HG03060 (cell line): ENCODE measurements around the gene NXN.
"Not testable (repeated sequence)": the region's sequence is repeated elsewhere in the genome, so short reads cannot be mapped to it uniquely, and the experiment has no call there.

Experiments used
- ATAC-seq: cut with Tn5 transposase; IDR thresholded peaks from one replicate; pipeline ENCODE4 v1.9.1; 2021; ENCODE audit warnings: low read depth, moderate number of reproducible peaks; ENCODE audit not compliant: unreplicated experiment

NXN gene

DNA sequence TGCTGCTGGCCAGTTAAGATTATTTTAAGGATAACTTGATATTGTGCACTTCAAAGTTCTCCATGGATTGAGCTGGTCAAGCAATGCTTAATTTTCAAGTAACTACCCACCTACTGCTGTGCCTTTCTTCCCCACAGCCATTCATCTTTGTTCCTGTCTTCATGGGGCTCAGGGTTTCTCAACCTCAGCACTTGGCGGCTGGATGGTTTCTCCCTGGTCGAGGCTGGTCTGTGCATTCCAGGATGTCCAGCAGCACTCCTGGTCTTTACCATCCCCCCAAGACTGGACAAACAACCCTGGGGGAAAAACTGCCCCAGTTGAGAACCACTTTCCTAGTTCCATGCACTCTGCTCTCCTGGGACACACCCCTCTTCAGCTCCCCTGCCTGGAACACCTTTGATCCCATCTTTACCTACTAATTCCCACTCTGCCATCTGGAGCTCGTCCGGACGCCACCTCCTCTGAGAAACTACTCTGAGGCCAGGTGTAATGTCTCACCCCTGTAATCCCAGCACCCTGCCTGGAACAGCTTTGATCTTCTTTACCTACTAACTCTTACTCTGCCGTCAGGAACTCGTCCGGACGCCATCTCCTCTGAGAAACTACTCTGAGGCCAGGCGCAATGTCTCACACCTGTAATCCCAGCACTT is 81.5 kb downstream of the NXN start:
- ATAC-seq, result no peak

DNA sequence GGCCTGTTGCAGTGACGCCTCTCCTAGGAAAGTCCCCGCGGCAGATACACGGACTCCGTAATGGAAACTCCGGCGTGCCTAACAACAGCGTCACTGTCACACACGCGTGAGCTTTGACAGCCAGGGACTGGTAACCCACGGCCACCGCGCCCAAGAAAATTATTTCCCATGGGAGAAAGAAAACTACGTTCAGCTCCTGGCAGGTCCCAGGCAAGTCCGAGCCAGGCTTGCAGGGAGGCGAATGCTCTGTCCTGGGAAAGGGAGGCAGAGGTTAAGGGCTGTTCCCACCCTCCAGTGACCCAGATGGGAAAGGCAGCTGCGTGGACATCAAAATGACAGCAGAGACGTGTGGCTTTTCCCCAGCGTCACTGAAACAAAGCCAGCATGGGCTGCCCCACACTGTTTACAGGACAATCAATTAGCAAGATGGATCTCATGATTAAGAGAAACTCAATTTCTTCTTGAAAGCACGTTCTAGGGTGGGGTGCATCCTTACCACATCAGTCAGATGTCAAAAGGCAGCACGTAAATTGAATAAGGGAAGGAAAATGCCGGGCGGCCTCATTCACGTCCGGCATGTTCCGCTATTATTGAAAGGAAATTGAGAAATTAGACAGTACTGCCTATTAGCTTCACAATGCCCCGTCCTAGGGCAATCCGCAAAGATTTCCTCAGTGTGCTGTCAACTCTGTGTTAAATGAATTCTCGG is 82.5 kb downstream of the NXN start:
- ATAC-seq, result no peak

DNA sequence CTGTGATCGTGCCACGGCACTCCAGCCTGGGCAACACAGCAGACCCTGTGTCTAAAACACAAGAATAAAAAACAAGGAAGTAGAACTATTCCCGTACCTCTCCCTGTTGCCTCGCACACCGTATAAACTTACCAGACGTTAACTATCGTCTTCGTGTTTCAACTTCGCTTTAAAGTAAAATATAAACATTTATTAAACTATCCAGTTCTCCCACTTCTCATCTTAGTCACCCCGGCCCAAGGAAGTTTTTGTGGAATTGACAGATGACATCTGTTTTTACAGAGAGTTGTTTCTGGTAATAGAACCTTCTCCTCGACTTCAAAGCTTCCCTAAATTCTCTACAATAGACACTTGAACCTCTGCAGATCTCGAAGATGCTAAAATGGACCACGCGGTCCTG is 83.1 kb downstream of the NXN start:
- no peak for ATAC-seq

DNA sequence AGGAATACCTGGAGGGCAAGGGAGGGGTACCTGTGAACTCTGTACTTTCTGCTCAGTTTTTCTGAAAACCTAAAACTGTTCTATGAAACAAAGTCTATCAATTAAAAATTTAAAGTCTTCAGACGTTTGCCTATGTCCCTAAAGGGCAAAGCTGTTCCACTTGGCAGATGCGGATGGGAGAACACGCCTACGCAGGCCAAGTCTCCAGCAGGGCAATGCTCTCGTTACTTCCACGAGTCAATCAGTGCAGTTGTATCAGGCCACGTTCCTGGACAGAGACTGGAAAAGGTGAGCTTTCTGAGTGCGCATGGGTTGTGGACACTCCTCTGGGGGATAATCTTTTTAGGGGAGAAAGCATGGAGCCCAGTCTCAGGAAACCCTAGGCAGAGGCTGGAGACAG is 86.6 kb downstream of the NXN start:
- ATAC-seq, result no peak

DNA sequence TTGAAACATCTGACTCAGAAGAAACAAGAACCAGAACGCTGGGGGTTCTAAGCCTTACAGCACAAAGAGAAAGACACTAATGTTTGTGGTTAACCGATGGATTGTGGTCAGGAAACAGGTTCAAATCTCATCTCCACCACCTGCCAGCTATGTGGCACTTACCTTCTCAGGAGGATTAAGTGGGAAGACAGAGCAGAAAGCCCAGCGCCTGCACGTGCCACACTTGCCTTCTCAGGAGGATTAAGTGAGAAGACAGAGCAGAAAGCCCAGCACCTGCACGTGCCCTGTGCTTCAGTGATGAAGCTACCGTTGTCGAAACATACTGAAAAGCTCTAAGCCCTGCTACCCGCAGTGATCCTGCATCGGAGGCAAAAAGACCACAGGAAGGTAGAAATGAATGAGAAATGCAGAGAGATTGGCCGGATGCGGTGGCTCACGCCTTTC is 90.6 kb downstream of the NXN start:
- ATAC-seq, result no peak

DNA sequence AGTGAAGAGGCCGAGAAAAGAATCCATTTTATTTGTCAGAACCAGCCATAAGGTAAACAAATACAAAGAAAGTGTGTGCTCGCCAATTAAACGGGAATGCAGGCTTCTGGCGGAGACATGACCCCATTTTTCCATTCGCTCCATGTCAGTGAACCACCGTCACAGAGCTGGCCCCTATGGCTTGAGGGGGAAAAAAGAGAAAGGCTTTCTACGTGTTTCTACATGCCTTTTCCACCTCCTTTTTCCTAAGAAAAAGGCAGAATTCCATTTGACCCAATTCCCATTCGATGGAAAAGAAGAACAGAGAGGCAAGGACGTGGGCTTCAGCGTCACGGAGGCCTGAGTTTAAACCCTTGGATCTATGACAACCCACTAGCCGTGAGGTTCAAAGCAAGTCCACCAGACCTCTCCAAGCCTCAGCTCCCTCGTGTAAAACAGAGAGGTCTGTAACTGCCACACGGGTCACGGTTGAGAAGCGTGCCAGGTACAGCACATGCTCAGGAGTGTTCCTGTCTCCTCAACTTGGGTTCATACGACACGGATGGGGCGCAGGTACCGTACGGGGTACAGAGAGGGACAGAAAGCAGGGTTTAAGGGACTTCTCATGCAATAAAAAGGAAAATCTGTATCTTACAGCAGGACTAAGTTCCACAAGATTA is 91.9 kb downstream of the NXN start:
- ATAC-seq, result no peak

DNA sequence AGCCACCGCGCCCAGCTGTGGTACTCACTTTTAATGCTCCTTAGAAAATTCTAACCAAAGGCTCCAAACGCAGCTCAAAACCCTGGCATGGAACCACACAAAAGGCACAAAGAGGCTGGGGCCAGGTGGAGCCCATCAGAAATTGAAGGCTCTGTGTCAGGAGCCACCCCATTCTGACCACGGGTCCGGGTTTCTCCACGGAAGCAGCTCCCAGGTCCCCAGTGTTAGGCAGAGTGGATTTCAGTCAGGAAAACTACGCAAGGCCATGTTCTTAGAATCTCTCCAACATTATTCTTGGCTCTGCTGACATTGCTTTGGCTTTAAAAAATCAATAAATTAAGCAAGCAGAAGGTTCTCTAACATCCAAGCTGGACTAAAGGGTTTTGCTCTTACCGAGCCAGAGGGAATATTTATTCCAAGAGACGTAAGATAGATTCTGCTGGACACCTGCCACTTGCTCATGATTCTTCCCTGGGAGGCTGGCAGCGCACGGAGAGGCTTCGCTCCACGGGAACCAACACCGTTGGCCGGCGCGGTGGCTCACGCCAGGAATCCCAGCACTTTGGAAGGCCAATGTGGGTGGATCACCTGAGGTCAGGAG is 93.5 kb downstream of the NXN start:
- no peak for ATAC-seq

DNA sequence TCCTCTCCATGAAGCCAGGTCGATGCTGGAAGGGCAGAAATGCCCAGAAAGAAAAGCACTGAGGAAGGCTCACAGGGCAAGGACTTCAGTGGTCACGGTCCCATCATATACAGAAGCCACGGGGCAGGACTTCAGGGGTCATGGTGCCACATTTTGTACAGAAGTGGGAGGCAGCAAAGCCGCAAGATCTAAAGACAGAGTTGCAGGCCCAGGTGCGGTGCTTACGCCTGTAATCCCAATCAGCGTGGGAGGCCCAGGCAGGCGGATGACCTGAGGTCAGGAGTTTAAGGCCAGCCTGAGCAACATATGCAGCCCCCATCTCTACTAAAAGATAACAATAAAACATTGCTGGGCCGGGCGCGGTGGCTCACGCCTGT is 96.0 kb downstream of the NXN start:
- ATAC-seq, result no peak

DNA sequence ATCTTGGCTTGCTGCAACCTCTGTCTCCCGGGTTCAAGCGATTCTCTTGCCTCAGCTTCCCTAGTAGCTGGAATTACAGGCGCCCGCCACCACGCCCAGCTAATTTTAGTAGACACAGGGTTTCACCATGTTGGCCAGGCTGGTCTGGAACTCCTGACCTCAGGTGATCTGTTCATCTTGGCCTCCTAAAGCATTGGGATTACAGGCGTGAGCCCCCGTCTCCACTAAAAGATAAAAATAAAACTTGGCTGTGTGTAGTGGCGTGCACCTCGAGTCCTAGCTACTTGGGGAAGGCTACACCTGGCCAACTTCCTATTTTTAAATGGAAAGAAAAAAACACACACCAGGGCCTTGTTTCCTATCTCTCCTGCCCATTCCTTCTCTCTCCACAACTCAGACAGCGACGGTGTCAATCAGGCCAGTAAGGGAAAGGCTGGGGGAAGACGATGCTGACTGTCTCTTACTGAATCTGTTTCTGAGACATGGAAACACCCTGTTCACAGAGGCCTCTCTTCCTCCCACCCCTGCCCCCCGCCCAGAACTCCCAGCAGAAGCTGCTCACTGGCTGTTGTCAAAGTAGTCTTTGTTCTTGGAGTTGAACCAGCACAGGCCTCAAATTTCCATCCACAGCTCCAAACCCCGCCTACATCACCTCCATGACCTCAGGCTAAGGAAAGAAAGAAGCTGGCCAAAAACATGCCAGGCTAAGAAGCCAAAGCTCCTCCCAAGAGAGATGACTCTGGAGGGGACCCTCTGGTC is 96.6 kb downstream of the NXN start:
- ATAC-seq, result no peak

DNA sequence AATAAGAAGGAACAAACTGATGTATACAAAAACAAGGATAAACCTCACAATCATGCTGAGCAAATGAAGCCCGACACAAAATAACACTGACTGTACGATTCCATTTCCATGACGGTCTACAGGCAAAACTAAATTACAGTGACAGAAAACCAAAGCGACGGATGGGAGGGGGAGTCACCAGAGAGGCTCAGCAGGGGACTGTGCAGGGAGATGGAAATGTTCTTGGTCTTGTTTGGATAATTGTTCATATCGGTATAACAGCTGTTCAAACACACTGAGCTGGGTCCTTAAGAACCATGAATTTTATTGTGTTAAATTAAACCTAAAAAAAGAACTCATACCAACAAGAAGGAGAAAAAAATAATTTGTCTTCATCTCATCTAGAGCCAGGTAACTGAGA is 97.8 kb downstream of the NXN start:
- no peak for ATAC-seq

DNA sequence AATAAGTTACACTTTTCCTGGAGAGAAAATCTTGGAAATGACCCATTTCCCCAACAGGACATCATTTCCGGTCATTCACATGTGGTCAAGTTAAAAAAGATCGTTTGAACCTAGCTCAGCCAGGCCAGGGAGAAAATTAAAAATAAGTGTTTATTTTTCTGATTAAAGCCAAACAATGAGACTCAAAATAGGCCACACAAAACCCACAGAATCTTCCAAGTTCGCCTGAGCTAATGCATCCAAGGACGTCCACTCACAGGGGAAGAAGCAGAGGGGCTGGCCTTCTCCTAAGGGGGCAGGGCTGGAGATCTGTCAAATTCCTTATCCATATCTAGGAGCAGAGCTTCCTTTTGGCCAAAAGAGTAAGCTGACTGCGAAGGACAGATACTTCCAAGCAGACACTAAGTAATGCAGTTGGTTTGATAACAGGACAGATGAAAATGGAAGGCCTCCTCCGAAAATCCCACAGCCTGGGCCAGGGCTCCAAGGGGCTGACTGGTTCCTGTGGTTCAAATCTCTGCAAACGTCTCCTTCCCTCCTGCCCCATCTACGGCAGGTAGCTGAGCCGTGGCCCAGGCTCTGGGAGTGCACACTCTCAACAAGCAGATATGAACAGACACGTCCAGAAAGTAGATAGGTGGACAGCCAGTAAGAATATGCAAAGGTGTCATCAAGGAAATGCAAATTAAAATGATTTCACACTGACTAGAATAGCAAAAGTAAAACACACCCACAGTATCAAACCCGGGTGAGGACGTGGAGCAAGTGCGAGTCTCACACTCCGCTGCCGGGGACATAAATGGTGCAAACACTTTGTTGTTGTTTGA is 98.9 kb downstream of the NXN start:
- no peak for ATAC-seq

DNA sequence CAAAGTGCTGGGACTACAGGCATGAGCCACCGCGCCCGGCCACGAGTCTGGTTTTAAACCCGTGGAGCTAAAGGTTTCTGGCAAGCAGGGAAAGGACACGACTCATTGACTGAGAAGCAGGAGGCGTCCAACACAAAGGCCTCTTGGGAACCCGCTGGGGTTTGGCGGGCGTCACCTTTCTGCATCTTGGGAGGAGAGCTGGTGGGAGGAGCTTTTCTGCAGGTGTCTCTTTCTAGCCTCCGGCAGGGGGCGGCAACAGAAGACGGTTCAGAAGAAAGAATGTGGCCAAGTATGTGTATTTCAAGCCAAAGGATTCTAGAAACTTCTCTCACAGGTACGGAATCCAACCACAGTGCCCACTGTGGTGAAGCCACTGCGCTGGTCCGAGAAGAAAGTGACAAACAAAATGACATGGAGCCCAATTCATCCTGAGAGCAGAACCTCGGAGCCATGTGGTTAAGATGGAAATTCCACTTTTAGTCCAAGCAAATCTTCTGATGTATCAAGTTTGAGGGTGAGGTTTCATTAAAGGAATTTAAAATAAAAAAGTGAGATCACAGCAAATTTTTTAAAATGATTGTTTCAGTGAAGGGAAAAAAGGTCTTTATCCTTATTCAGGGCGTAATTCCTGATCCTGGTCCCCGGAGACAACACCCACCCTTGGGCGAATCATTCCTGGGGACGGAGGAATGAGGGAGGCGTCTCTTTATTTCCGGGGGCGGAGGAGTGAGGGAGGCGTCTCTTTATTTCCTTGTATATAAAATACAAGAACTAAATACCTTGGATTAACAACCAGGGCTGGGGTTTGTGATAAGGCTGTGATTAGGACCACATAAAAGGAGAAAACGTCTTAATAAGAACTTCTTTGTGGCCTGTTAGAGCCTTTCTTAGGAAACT is 99.8 kb downstream of the NXN start:
- ATAC-seq, result no peak

DNA sequence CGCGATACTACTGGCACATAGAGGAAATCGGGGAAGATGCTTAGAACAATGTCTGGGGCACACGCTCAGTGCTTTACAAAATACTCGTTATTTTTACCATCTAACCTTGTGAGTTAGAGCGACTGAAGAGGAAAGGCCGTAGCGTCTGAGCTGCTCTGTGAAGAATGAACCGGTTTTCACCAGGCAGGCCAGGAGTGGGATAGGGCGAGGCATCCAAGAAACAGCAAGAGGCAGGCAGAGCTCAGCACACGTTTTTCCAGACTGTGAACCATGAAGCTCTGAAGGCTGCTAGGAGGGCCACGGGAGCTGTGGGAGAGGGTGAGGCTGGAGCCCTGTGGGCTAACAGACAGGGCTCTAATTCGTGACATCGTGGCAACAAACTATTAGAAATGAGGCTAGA is 101.9 kb downstream of the NXN start:
- ATAC-seq, result no peak

DNA sequence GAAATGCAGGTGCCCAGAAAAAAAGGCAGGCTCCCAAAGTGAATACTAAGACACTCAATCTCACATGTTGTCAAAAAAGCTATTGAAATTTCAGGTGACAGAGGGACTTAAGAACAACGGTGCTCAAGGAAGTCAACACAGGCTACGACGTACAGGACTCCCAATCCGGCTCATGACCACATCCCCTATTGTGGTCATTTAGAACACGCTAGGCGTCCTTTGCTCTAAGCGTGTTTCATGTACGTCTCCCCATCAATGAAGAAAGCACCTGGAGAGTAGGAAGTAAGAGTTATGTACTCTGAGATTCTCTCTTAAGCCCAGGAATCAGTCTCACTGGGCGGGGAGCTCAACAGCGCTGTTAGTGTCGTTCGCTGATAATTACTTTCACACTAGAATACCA is 103.3 kb downstream of the NXN start:
- no peak for ATAC-seq

DNA sequence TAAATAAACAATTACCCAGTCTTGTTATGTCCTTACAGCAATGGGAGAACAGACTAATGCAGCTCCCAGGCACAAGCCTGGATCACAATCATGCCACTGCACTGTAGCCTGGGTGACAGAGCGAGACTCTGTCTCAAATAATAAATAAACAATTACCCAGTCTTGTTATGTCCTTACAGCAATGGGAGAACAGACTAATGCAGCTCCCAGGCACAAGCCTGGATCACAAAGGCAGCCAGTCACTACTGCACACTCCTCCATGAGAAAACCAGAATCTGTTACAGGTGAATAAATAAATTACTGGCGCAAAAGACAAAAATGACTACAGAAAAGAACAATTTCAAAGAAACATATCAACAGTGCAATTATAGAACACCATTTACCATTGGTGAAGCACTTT is 105.0 kb downstream of the NXN start:
- ATAC-seq, result not testable (repeated sequence)

DNA sequence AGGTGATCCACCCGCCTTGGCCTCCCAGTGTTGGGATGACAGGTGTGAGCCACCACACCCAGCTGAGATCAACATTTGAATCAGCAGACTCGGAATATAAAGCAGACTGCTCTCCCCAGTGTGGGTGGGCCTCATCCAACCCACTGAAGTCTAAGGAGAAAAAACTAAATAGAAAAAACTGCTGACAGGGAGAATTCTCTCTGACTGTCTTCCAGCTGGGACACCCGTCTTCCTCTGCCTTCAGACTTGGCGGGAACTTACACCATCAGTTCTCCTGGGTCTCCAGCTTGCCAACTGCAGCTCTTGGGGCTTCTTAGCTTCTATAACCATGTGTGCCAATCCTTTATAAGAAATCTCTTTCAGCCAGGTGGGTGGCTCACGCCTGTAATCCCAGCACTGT is 106.7 kb downstream of the NXN start:
- ATAC-seq, result no peak

DNA sequence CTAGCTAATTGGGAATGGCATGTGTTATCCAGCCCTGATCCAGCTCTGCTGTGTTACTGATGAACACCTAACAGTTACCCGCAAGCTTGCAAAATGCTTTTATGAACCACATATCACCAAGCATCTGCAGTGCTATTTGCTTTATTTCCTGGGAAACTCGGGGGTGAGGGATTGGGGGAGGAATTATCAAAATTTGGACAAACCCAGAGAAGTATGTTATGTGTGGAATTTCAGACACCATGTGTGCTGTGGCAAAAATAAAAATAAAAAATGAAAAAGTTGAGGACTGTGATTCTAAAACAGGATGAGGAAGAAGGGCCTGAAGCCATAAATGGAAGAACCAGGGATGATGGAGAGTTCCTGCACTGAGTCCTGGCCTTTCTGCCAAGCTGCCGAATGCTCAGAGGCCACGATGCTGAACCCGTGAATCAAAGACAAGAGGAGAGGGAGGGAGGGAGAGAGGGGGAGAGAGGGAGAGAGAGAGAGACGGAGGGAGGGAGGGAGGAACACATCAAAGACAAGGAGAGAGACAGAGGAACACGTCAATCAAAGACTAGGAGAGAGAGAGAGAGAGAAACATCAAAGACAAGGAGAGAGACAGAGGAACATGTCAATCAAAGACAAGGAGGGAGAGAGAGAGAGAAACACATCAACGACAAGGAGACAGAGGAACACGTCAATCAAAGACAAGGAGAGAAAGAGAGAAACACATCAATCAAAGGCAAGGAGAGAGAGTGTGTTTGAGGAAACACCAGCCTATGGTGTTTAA is 107.6 kb downstream of the NXN start:
- ATAC-seq, result no peak
